Measurements from ENCODE around the gene E2F3. TPM values are rescaled to one million over a fixed set of nuclear protein-coding genes. Genes with fewer than 3 reads are reported as not detected.

E2F3 gene
- total and polyA plus RNA-seq, 12 donors: 5.2 to 12.0 (median 7.8) TPM

DNA sequence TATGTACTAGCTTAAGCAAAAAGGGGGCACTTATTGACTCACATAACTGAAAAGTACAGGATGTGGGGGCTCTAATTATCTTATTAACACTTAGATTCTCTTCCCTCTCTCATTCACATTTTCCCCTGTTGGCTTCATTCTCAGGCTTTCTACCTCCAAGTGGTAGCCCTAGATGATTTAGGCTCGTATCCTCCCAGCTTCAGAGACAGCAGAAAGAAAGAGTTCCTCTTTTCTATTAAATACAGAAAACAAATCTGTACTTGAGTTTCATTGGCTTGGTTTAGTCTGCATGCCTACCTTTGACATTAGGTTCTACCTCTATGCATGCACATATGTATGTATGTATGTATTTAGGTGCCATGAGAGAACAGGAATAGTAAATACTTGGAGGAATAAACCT lies 15.5 kb upstream of the E2F3 start:
- Histone ChIP-seq H3K4me1 (replicated peaks in 1 of 2) (no peaks in the 10 kb centered on the region), H3K27ac (no peak overlapping the region), H3K4me3 (no peak overlapping the region), H3K27me3 (no peaks in the 10 kb centered on the region), H3K36me3 (replicated peaks in 1 of 2) (no peaks in the 10 kb centered on the region), H3K9me3 (replicated peaks in 1 of 3) (no peaks in the 10 kb centered on the region)
- DNase-seq: no peak
- intact Hi-C loops (cut with DNase I): no loop called here
- 64 to 89% (median 75%) methylated on average over 1 of the region's 1 CpG for WGBS, 4 donors
- TF ChIP-seq CTCF (IDR thresholded peaks at IDR 0.05) (no peak), POLR2A (IDR thresholded peaks at IDR 0.05) (no peak)

DNA sequence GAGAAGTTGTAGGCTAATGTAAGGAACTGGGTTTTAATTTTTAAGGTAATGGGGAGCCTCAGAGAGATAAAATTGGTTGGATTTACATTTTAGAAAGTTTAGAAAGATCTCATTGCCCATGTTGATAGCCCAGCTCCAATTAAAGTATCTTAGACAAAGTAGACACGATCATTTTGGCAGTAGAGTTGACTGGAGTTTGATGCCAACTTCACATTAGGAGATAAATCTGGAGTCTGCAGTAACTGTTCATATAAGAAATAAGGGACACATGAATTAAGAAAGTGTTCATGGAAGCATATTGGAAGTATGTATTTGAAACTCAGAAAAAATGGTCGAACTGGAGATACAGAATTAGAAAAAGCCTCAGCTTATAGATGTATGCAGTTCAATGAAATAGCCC lies 12.6 kb upstream of the E2F3 start:
- no peaks in the 10 kb centered on the region for H3K36me3 ChIP-seq (replicated peaks in 1 of 2)
- TF ChIP-seq CTCF (IDR thresholded peaks at IDR 0.05) (no peak), POLR2A (IDR thresholded peaks at IDR 0.05) (no peak)
- no peaks in the 10 kb centered on the region for H3K4me1 ChIP-seq (replicated peaks in 1 of 2)
- DNase-seq: no peak
- no peaks in the 10 kb centered on the region for H3K9me3 ChIP-seq (replicated peaks in 1 of 3)
- H3K27ac ChIP-seq: no peak overlapping the region
- WGBS, 4 donors: 79 to 84% (median 81%) methylated on average over 2 of the region's 2 CpGs
- intact Hi-C loops (cut with DNase I): no loop called here
- no peaks in the 10 kb centered on the region for H3K27me3 ChIP-seq
- H3K4me3 ChIP-seq: no peak overlapping the region

DNA sequence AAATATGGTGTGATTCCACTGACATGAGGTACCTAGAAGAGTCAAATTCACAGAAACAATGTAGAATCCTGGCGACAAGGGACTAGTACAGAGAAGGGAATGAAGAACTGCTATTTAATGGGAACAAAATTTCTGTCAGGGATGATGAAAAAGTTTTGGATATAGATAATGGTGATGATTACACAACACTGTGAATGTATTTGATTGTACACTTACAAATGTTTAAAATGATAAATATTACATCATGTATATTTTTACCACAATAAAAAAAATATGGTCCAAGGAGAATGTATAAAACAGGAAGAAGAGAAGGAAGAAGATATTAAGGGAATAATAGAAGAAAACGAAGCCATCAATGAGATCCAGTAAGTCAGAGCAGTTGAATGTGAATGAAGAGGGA lies 8.4 kb upstream of the E2F3 start:
- no peaks in the 10 kb centered on the region for H3K9me3 ChIP-seq (replicated peaks in 1 of 3)
- H3K27ac ChIP-seq: no peak overlapping the region
- no peaks in the 10 kb centered on the region for H3K27me3 ChIP-seq
- WGBS, 4 donors: 74 to 83% (median 79%) methylated on average over 2 of the region's 2 CpGs
- TF ChIP-seq CTCF (IDR thresholded peaks at IDR 0.05) (no peak), POLR2A (IDR thresholded peaks at IDR 0.05) (no peak)
- no peak for DNase-seq
- no peaks in the 10 kb centered on the region for H3K36me3 ChIP-seq (replicated peaks in 1 of 2)
- intact Hi-C loops (cut with DNase I): no loop called here
- no peak overlapping the region for H3K4me3 ChIP-seq
- no peaks in the 10 kb centered on the region for H3K4me1 ChIP-seq (replicated peaks in 1 of 2)

GRCh38 chr6:20399518-20399917 lies 2.2 kb upstream of the E2F3 start:
- intact Hi-C loops (cut with DNase I): loop anchor here in 1 of 2 donors (5.0 kb wide), 2 partner anchors 107 to 133 kb away; partner anchors contain the start of gene CDKAL1
- H3K36me3 ChIP-seq (replicated peaks in 1 of 2): no peaks in the 10 kb centered on the region
- no peak for TF ChIP-seq CTCF (IDR thresholded peaks at IDR 0.05)
- TF ChIP-seq POLR2A (IDR thresholded peaks at IDR 0.05): no peak
- DNase-seq: no peak
- H3K27ac ChIP-seq: no peak overlapping the region
- WGBS, 4 donors: 86 to 98% (median 90%) methylated on average over 2 of the region's 2 CpGs
- H3K4me1 ChIP-seq (replicated peaks in 1 of 2): no peaks in the 10 kb centered on the region
- no peaks in the 10 kb centered on the region for H3K9me3 ChIP-seq (replicated peaks in 1 of 3)
- no peaks in the 10 kb centered on the region for H3K27me3 ChIP-seq
- H3K4me3 ChIP-seq: no peak overlapping the region

Measured in adrenal gland (tissue), 12 donors.